NCI-H748 (cell line): ENCODE data around the gene YAF2.
"Not testable (repeated sequence)": the region's sequence is repeated elsewhere in the genome, so short reads cannot be mapped to it uniquely, and the experiment has no call there.

ENCODE experiments used
- DNase-seq: peaks from one replicate; lab custom pipeline; 2025; ENCODE audit not compliant: unreplicated experiment; lab: John Stamatoyannopoulos, UW

The YAF2 gene

GRCh38 chr12:42199007-42199406, 39.0 kb downstream of the YAF2 start:
- DNase-seq = no peak

- DNase-seq = no peak
Measured at GRCh38 chr12:42196723-42197603, 41.1 kb downstream of the YAF2 start.

GRCh38 chr12:42192686-42193085, 45.4 kb downstream of the YAF2 start:
- no peak for DNase-seq

- no peak for DNase-seq
Measured at GRCh38 chr12:42192258-42192657, 45.8 kb downstream of the YAF2 start.

GRCh38 chr12:42190376-42190775, 47.7 kb downstream of the YAF2 start:
- no peak for DNase-seq

- not testable (repeated sequence) for DNase-seq
Measured at GRCh38 chr12:42188275-42188674, 49.8 kb downstream of the YAF2 start.

- DNase-seq = no peak
Measured at GRCh38 chr12:42187799-42188198, 50.2 kb downstream of the YAF2 start.

GRCh38 chr12:42186793-42187192, 51.3 kb downstream of the YAF2 start:
- DNase-seq = no peak

GRCh38 chr12:42182394-42182793, 55.7 kb downstream of the YAF2 start:
- DNase-seq = no peak

GRCh38 chr12:42180990-42181596, 57.0 kb downstream of the YAF2 start:
- DNase-seq = no peak

- no peak for DNase-seq
Measured at GRCh38 chr12:42178101-42178500, 59.9 kb downstream of the YAF2 start.

- no peak for DNase-seq
Measured at GRCh38 chr12:42174978-42175377, 63.1 kb downstream of the YAF2 start.

GRCh38 chr12:42173961-42174521, 64.0 kb downstream of the YAF2 start:
- DNase-seq = no peak

- DNase-seq = no peak
Measured at GRCh38 chr12:42172441-42173210, 65.4 kb downstream of the YAF2 start.

- DNase-seq = no peak
Measured at GRCh38 chr12:42167711-42168110, 70.3 kb downstream of the YAF2 start.

- DNase-seq = no peak
Measured at GRCh38 chr12:42166501-42166900, 71.5 kb downstream of the YAF2 start.

- no peak for DNase-seq
Measured at GRCh38 chr12:42163913-42164312, 74.1 kb downstream of the YAF2 start.

GRCh38 chr12:42162965-42163364, 75.1 kb downstream of the YAF2 start:
- no peak for DNase-seq

GRCh38 chr12:42162193-42162592, 75.9 kb downstream of the YAF2 start:
- DNase-seq = no peak

- no peak for DNase-seq
Measured at GRCh38 chr12:42161529-42161928, 76.5 kb downstream of the YAF2 start.

- no peak for DNase-seq
Measured at GRCh38 chr12:42156232-42156631, 81.8 kb downstream of the YAF2 start.
